GM04503 (cell line): Measurements from ENCODE around the gene TNIK.

Experiments
- DNase-seq: peaks from one replicate; pipeline ENCODE4 v3.0.0-alpha.2; 2012; ENCODE audit warnings: low read depth

The TNIK gene

GRCh38 chr3:171225708-171226107 is 234.5 kb downstream of the TNIK start:
- DNase-seq = peak; percentile 96

DNA sequence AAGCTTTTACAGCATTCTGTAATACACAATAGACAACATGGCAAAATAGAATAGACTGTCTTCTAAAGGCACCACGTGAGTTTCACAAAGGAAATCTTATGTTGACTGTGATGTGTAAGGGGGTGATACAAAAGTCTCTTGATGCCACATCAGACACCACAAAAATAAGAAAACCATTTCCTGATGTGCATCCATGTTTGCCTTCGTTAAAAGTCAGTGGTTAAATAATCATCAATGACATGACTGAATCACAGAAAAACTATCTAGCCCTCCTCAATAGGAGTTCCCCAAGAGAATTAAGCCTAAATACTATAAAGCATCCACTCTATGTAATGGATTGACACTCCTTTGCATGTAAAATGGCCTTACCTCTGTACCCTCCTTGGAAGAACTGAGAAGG is 235.0 kb downstream of the TNIK start:
- DNase-seq = no peak

- DNase-seq = no peak
These were observed 236.8 kb downstream of the TNIK start for GRCh38 chr3:171223396-171223795.

DNA sequence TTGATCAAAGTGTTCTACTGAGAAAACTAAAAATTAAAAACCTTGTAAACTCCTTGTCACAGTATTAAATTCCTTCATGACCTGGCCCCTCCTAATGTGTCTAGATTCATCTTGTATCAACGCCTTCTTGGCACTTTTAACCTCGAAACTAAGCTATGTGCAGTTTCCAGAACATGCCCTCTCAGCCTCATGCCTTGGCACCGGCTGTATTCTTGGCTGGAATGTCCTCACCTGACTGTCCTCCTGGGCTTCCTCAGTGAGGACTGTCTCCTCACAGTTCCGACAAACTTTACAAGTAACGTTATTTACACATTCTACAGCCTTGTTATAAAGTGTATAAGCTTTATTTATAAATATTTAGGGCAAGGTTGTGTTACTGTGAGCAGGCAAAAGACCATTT is 237.2 kb downstream of the TNIK start:
- no peak for DNase-seq

GRCh38 chr3:171221597-171221996 is 238.6 kb downstream of the TNIK start:
- no peak for DNase-seq

DNA sequence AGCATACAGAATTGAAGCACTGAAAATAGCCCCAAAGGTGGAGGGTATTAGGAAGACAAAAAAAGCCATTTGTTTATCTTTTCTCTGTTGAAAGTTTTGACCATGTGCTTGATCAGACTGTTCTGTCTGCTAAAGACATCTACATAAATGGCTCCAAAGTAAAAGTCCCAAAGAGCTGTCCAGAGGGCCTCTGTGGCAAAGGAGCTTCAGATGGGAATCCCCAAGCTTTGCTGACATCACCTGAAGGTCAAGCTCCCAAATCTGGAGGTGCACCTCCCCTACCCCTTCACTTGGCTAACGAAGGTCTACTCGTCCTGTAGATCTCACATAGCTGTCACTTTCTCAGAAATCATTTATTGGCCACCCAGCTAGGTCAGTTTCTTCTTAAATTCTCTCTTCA is 239.1 kb downstream of the TNIK start:
- no peak for DNase-seq

DNA sequence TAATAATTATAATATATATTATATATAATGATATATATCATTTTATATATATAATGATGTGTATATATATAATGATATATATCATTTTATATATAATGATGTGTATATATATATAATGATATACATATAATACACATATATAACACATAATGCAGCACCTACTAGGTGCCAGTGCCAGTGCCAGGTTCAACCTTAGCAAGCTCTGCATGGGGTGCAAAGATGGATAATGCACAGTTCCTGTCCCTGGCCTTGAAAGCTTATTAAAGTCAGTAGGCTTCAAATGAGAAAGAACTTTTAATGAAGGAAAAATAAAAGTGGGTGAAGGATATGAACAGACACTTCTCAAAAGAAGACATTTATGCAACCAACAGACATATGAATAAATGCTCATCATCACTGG is 240.9 kb downstream of the TNIK start:
- no peak for DNase-seq

DNA sequence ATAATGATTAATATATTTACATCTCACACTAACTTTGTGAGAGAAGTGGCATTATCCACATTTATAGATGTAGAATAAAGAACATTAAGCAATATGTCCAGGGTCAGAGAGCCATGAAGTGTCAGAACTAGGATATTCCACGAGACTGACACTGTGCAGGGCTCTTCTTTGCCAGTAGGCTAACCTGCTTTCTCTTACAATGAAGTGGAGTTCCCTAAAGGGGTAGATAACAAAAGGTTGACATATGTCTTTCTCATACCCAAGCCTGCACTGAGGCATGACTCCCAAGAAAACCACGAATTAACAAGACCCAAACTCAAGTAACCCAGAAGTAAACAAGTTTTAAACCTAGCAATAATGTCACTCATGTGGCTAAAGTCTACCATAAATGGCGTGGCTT is 242.1 kb downstream of the TNIK start:
- DNase-seq = no peak

DNA sequence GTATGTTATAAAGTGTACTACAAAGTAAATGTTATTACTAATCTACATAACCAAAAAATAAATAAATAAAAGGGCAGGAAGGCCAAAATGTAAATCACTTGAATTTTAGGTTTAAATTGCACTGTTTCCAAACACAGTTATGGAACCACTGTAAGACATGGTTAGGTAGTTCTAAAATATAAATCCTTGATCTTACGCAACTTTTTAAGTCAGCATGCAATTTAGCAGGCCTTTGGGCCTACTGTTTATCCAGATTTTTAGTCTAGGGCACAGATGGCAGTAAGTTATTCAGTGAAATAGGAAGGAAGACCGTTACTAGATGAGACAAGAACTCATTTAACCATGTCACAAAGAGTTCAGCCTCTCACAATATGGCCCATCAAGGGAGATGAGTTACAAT is 246.3 kb downstream of the TNIK start:
- DNase-seq = no peak

GRCh38 chr3:171213178-171213577 is 247.0 kb downstream of the TNIK start:
- no peak for DNase-seq

GRCh38 chr3:171212648-171213047 is 247.6 kb downstream of the TNIK start:
- DNase-seq = no peak

DNA sequence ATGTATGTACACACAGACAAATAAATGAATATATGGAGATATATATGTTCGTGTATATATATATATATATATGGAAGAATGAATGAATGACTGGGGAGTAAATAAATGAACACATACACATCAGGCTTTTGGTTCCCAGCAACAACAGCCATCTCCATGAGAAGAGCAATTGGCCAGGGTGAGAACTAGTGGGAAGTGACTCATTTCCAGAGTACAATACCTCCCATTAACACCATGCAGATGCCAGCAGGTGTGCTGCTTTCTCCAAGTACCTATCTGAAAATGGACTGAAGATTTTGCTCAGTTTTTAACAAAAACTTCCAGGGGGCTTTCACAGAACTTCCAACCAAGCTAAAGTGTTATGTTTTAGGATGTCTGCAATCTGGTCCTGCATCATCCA is 253.9 kb downstream of the TNIK start:
- no peak for DNase-seq

DNA sequence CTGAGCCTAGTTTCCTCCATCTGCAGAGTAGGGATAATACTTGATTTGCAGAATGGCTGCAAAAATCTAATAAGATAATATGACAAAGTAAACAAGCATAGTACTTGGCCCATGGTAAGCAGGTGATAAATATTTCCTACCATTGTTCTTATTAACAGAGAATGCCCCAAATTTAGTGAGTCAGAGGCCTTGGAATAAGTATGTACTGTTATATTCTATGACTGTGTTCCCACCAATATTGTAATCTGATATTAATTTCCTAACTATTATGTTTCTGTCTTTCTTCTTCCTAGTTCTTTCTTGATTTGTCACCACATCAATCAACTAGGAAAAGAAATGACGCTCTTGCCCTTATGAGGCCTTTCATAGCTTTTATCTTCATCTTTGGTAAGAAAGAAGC is 255.3 kb downstream of the TNIK start:
- DNase-seq = no peak

DNA sequence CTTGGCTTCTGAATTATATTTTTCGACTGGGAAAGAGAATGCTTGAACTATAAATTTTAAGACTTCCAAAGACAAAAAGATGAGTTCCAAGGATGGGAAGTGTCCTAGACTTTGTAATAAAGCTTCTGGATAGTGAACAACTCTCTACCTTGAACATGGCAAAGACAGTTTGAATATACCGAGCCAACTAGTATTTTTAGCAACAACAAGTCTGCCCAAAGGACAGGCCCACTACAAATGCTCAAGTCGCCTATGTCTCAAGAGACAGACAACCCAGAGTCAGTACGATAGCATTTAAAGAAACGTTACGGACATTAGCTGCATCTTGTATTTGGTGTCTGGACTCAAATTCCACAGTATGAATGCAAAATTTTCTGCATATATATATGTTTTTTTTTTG is 258.4 kb downstream of the TNIK start:
- no peak for DNase-seq

DNA sequence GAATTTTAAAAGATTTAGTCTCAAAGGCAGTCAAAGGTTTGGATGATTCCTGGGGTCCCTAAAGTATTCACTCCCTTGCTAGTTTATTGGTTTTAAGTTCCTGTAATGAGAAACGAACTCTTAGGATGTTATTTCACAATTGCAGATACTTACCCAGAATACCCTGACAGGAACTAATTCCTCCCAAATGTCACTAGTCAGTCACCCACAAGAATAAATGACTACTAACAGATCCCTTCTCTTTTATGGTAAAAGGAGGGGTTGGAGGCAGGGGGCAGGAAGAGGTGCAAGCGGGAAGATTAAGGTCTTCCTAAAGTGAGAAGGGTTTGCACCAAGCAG is 259.5 kb downstream of the TNIK start:
- DNase-seq = no peak

- DNase-seq = no peak
These were observed 260.0 kb downstream of the TNIK start for GRCh38 chr3:171200052-171200749.

DNA sequence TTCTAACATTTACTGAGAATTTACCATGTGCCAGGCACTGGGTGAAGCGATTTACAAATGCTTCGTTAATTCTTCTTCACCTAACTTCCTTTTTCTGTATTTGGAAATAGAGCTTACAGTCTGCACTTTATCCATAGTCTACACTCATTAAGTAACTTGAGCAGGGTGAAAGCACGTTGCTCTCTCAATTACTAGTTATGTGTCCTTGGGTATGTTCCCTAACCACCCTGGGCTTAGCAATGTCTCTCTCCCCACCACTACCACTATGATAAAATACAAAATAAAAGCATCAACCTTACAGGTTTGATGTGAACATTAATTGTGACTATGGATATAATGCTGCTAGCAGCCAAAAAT is 260.8 kb downstream of the TNIK start:
- no peak for DNase-seq

DNA sequence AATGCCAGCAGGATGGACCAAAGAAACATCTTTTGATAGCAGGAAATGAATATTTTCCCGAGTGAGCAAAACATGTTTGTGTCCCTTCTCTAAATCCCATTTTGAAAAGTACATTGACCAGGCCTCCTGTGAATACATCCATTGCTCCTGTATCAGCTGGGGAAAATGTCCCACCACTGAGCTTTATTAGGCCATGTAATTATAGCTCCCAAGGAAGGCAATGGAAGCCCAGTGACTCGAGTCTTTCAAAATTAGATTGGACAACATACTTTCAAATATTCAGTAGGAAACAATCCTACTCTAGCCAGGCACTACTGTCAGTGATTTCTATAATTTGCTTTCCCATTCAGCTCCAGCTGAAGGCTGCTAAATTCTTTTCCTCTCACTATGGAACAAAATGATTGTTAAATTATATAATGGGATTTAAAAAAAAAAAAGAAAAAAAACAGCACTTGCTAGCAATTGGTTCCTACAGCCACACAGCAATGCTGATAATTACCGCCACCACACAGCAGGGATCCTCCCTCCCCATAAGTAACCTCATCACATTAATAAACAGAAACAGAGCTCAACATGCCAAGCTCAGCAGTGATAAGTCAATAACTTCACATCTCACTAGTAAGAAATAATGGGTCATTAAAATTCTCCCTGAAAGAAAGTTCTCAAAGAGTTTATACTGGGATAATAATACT is 261.3 kb downstream of the TNIK start:
- DNase-seq = no peak

GRCh38 chr3:171195686-171196085 is 264.5 kb downstream of the TNIK start:
- no peak for DNase-seq

- DNase-seq = no peak
These were observed 265.2 kb downstream of the TNIK start for GRCh38 chr3:171194965-171195364.

DNA sequence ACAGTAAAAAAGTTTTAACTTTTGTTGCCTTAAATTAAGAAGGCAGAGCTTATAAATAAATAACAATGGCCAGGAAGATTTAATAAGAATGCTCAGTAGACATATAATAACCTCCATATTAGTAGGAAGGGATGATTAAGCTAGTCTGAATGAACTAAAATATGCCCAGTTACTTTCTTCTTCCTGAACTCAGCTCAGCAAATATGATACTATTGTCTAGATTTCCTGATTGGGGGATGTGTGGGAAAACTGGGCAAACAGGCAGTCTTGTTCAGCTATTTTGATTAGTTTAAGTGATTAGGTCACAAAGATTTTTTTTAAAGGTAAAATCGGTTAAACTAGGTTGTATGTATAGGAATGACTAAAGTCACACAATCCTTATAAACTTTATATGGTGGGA is 266.5 kb downstream of the TNIK start:
- no peak for DNase-seq

- peak; percentile 63 for DNase-seq
These were observed 267.9 kb downstream of the TNIK start for GRCh38 chr3:171192176-171192854.

DNA sequence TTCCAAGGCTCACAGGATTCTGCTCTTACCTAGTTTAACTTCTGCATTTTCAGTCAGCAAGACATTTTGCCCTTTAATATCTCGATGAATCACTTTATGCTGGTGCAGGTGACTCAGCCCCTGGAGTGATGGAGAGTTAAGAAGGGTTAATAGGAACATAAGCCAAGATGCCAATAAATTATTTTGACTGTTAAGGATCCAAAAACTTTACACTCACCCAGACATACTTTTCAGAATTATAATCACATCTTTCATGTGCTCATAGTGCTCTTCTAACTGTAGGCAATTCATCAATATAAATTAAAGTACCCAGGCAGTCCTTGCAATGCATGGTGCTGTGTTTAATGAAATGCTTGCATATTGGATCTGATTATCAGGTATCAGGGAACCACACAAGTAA is 269.5 kb downstream of the TNIK start:
- DNase-seq = no peak
